Heart left ventricle (tissue), 13 donors: ENCODE data around the gene TMEM39B.
"Not testable (repeated sequence)": the region's sequence is repeated elsewhere in the genome, so short reads cannot be mapped to it uniquely, and the experiment has no call there.

Source experiments
- CTCF ChIP-seq, 12 donors: fragments of 200-600 bp; sonication (generic) in 4 of 12; IDR thresholded peaks; one replicate each; pipeline versions ENCODE4 v1.5.0 to v1.8.0; 2018 to 2022; ENCODE audit warnings: antibody characterized with exemption in 12 of 12, mild to moderate bottlenecking in 5 of 12
- POLR2A ChIP-seq, 2 donors: fragments of 450-650 bp; IDR thresholded peaks; one replicate each; pipeline ENCODE4 v1.6.1; 2017; ENCODE audit warnings: antibody characterized with exemption in 2 of 2, mild to moderate bottlenecking in 2 of 2, moderate library complexity in 2 of 2
- donor health status: ischemic (EF 13 %, LVEDD 7.1; RV severe dilation, severe dysfunction).
- donor health status: DM: no; HTN: yes; CAD: no.
- donor health status: DM: no; HTN: no; CAD: no.
- donor health status: ischemic (EF 25% LVEDD 6.9; RV normal size, moderate dysfunction).
- donor health status: ischemic (EF 25% LVEDD 5.7; RV mildly dilated, moderate dysfunction).
- donor health status: ischemic (EF 35%, LVEDD 5.7; RV mildly dilated, moderate dysfunction).
- donor health status: nonischemic (EF 11% LVEDD 7.7; RV severe dilation, severe dysfunction).
- donor health status: DM: yes; HTN: yes; CAD: no.
- donor health status: PGD.
- donor health status: ischemic (EF 29% LVEDD 5.4; RV normal size, mild dysfunction).
- donor health status: nonischemic (EF 23%, LVEDD 6.1; RV moderate dilation, normal function).

- TF ChIP-seq CTCF, POLR2A (IDR thresholded peaks at IDR 0.05): not testable (repeated sequence)
Observed at GRCh38 chr1:32065613-32066488, 6.9 kb upstream of the TMEM39B start.
